HG03521 (cell line): ENCODE results near the gene CNBP.
"Not testable (repeated sequence)": the region's sequence is repeated elsewhere in the genome, so short reads cannot be mapped to it uniquely, and the experiment has no call there.

Source experiments
- ATAC-seq: cut with Tn5 transposase; IDR thresholded peaks from one replicate; pipeline ENCODE4 v1.9.1; 2021; ENCODE audit warnings: mild to moderate bottlenecking, moderate library complexity; ENCODE audit not compliant: unreplicated experiment

Gene CNBP

GRCh38 chr3:129183569-129184395, at the start of gene CNBP:
Gene CNBP, minus strand, starts transcription at chr3:129183896. Its CDS starts 12,139 bp downstream, at chr3:129171757.
- peak; percentile 95 for ATAC-seq

- no peak for ATAC-seq
These were observed 47.8 kb upstream of the CNBP start for GRCh38 chr3:129231331-129232119.

- no peak for ATAC-seq
These were observed 46.8 kb upstream of the CNBP start for GRCh38 chr3:129230311-129231019.

GRCh38 chr3:129228891-129229585, 45.3 kb upstream of the CNBP start:
- ATAC-seq, result no peak

GRCh38 chr3:129226374-129226773, 42.7 kb upstream of the CNBP start:
- ATAC-seq, result no peak

- ATAC-seq, result no peak
These were observed 41.3 kb upstream of the CNBP start for GRCh38 chr3:129224984-129225393.

- not testable (repeated sequence) for ATAC-seq
These were observed 40.7 kb upstream of the CNBP start for GRCh38 chr3:129224387-129224786.

- ATAC-seq, result no peak
These were observed 35.0 kb upstream of the CNBP start for GRCh38 chr3:129218742-129219141.

- ATAC-seq, result no peak
These were observed 29.5 kb upstream of the CNBP start for GRCh38 chr3:129213238-129213637.

- no peak for ATAC-seq
These were observed 28.1 kb upstream of the CNBP start for GRCh38 chr3:129211772-129212171.

GRCh38 chr3:129211345-129211744, 27.6 kb upstream of the CNBP start:
- no peak for ATAC-seq

- ATAC-seq, result no peak
These were observed 23.8 kb upstream of the CNBP start for GRCh38 chr3:129207479-129207878.

GRCh38 chr3:129205109-129205832, 21.6 kb upstream of the CNBP start:
- no peak for ATAC-seq

- ATAC-seq, result no peak
These were observed 20.8 kb upstream of the CNBP start for GRCh38 chr3:129204473-129204872.

GRCh38 chr3:129199366-129199765, 15.7 kb upstream of the CNBP start:
- no peak for ATAC-seq

GRCh38 chr3:129197321-129197720, 13.6 kb upstream of the CNBP start:
- no peak for ATAC-seq

- no peak for ATAC-seq
These were observed 12.9 kb upstream of the CNBP start for GRCh38 chr3:129196601-129197000.

GRCh38 chr3:129195731-129196256, 12.1 kb upstream of the CNBP start:
- no peak for ATAC-seq

GRCh38 chr3:129189793-129190192, 6.1 kb upstream of the CNBP start:
- ATAC-seq, result not testable (repeated sequence)

GRCh38 chr3:129187857-129188256, 4.2 kb upstream of the CNBP start:
- ATAC-seq, result no peak
